Stimulated activated naive B cell treated with anti-CD40 and anti-IgM and Interleukin-4, amounts not matched to agents 10 μg/mL and 1 μg/mL and 100 μg/mL, for 72 hours (primary cell): Measurements from ENCODE around the gene TMEM255B.

Source experiments
- ATAC-seq, 2 donors: fragments of 150-1000 bp; cut with Tn5 transposase; replicated peaks; 2 replicates each; pipeline ENCODE4 v1.10.0; 2021; ENCODE audit warnings: moderate library complexity in 1 of 2
- DNase-seq: peaks from one replicate; pipeline ENCODE4 v3.0.0; 2021
- H3K27ac Mint-ChIP-seq: one replicate; pipeline ENCODE4 v1.8.0; 2022; ENCODE audit warnings: mild to moderate bottlenecking, mixed read lengths
- H3K27me3 Mint-ChIP-seq, 2 donors: one replicate each; pipeline ENCODE4 v1.8.0; 2022; ENCODE audit warnings: mixed read lengths in 2 of 2
- H3K36me3 Mint-ChIP-seq, 2 donors: one replicate each; pipeline ENCODE4 v1.8.0; 2022; ENCODE audit warnings: mixed read lengths in 2 of 2, mild to moderate bottlenecking in 1 of 2
- H3K4me1 Mint-ChIP-seq, 2 donors: one replicate each; pipeline ENCODE4 v1.8.0; 2022; ENCODE audit warnings: mixed read lengths in 2 of 2, mild to moderate bottlenecking in 1 of 2
- H3K4me3 Mint-ChIP-seq, 2 donors: one replicate each; pipeline ENCODE4 v1.8.0; 2022; ENCODE audit warnings: mild to moderate bottlenecking in 2 of 2, mixed read lengths in 2 of 2, moderate library complexity in 1 of 2
- H3K9me3 Mint-ChIP-seq, 2 donors: one replicate each; pipeline ENCODE4 v1.8.0; 2022; ENCODE audit warnings: mixed read lengths in 2 of 2, mild to moderate bottlenecking in 1 of 2

Gene TMEM255B

GRCh38 chr13:113839536-113840204 lies 80.6 kb downstream of the TMEM255B start:
- DNase-seq (no peak), ATAC-seq (no peak)
- peaks cover 0 to 20% of the 10 kb centered on the region in 2 donors for H3K27me3 Mint-ChIP-seq
- peaks cover 36 to 59% of the 10 kb centered on the region in 2 donors for H3K36me3 Mint-ChIP-seq
- H3K4me3 Mint-ChIP-seq: no peak overlapping the region
- H3K27ac Mint-ChIP-seq: peak overlapping the region; percentile 59
- peaks cover 24 to 28% of the 10 kb centered on the region in 2 donors for H3K4me1 Mint-ChIP-seq
- no peaks in the 10 kb centered on the region for H3K9me3 Mint-ChIP-seq

GRCh38 chr13:113840541-113841352 lies 81.7 kb downstream of the TMEM255B start:
- Mint-ChIP-seq H3K36me3 (peaks cover 39 to 62% of the 10 kb centered on the region in 2 donors), H3K4me3 (no peak overlapping the region), H3K4me1 (peaks cover 23 to 27% of the 10 kb centered on the region in 2 donors), H3K27me3 (peaks cover 0 to 22% of the 10 kb centered on the region in 2 donors), H3K9me3 (no peaks in the 10 kb centered on the region), H3K27ac (peak overlapping the region; percentile 53)
- DNase-seq (no peak), ATAC-seq (peak in 1 of 2 donors; percentile 12)

GRCh38 chr13:113841353-113841650 lies 82.3 kb downstream of the TMEM255B start:
- H3K4me1 Mint-ChIP-seq: peaks cover 21 to 27% of the 10 kb centered on the region in 2 donors
- DNase-seq (no peak), ATAC-seq (no peak)
- no peak overlapping the region for H3K4me3 Mint-ChIP-seq
- H3K36me3 Mint-ChIP-seq: peaks cover 41 to 65% of the 10 kb centered on the region in 2 donors
- H3K9me3 Mint-ChIP-seq: no peaks in the 10 kb centered on the region
- peaks cover 0 to 22% of the 10 kb centered on the region in 2 donors for H3K27me3 Mint-ChIP-seq
- H3K27ac Mint-ChIP-seq: peak overlapping the region; percentile 53

GRCh38 chr13:113842336-113843062 lies 83.5 kb downstream of the TMEM255B start:
- H3K4me1 Mint-ChIP-seq: peaks cover 15 to 19% of the 10 kb centered on the region in 2 donors
- H3K27me3 Mint-ChIP-seq: peaks cover 0 to 22% of the 10 kb centered on the region in 2 donors
- H3K27ac Mint-ChIP-seq: peak overlapping the region; percentile 77
- peaks cover 41 to 60% of the 10 kb centered on the region in 2 donors for H3K36me3 Mint-ChIP-seq
- DNase-seq (no peak), ATAC-seq (no peak)
- no peaks in the 10 kb centered on the region for H3K9me3 Mint-ChIP-seq
- no peak overlapping the region for H3K4me3 Mint-ChIP-seq

- peak overlapping the region; percentile 89 for H3K27ac Mint-ChIP-seq
- peaks cover 9 to 14% of the 10 kb centered on the region in 2 donors for H3K4me1 Mint-ChIP-seq
- peaks cover 0 to 22% of the 10 kb centered on the region in 2 donors for H3K27me3 Mint-ChIP-seq
- no peaks in the 10 kb centered on the region for H3K9me3 Mint-ChIP-seq
- peaks cover 45 to 59% of the 10 kb centered on the region in 2 donors for H3K36me3 Mint-ChIP-seq
- peak overlapping the region in 1 of 2 donors; percentile 29 for H3K4me3 Mint-ChIP-seq
- DNase-seq (no peak), ATAC-seq (no peak)
Measured at GRCh38 chr13:113843063-113843654, 84.1 kb downstream of the TMEM255B start.

GRCh38 chr13:113843864-113844556 lies 85.0 kb downstream of the TMEM255B start:
- peak; percentile 21 to 24 for ATAC-seq
- Mint-ChIP-seq H3K4me3 (peak overlapping the region in 1 of 2 donors; percentile 29), H3K4me1 (peaks cover 9 to 15% of the 10 kb centered on the region in 2 donors), H3K36me3 (peaks cover 43 to 56% of the 10 kb centered on the region in 2 donors), H3K9me3 (no peaks in the 10 kb centered on the region), H3K27ac (peak overlapping the region; percentile 89), H3K27me3 (peaks cover 0 to 22% of the 10 kb centered on the region in 2 donors)
- DNase-seq: no peak

GRCh38 chr13:113845055-113845454 lies 86.0 kb downstream of the TMEM255B start:
- Mint-ChIP-seq H3K4me3 (no peak overlapping the region), H3K27ac (no peak overlapping the region), H3K9me3 (no peaks in the 10 kb centered on the region), H3K27me3 (peaks cover 0 to 22% of the 10 kb centered on the region in 2 donors), H3K36me3 (peaks cover 43 to 56% of the 10 kb centered on the region in 2 donors), H3K4me1 (peaks cover 9 to 18% of the 10 kb centered on the region in 2 donors)
- ATAC-seq: no peak
- no peak for DNase-seq

- Mint-ChIP-seq H3K27ac (peak overlapping the region; percentile 69), H3K36me3 (peaks cover 40 to 56% of the 10 kb centered on the region in 2 donors), H3K4me1 (peaks cover 9 to 18% of the 10 kb centered on the region in 2 donors), H3K9me3 (no peaks in the 10 kb centered on the region), H3K4me3 (no peak overlapping the region), H3K27me3 (peaks cover 0 to 22% of the 10 kb centered on the region in 2 donors)
- DNase-seq (no peak), ATAC-seq (no peak)
Measured at GRCh38 chr13:113845723-113846635, 87.0 kb downstream of the TMEM255B start.

- H3K27ac Mint-ChIP-seq: no peak overlapping the region
- H3K9me3 Mint-ChIP-seq: no peaks in the 10 kb centered on the region
- DNase-seq: no peak
- H3K27me3 Mint-ChIP-seq: peaks cover 0 to 14% of the 10 kb centered on the region in 2 donors
- peaks cover 2 to 13% of the 10 kb centered on the region in 2 donors for H3K4me1 Mint-ChIP-seq
- no peak overlapping the region for H3K4me3 Mint-ChIP-seq
- H3K36me3 Mint-ChIP-seq: peaks cover 36 to 49% of the 10 kb centered on the region in 2 donors
- no peak for ATAC-seq
Measured at GRCh38 chr13:113846636-113847318, 87.8 kb downstream of the TMEM255B start.

GRCh38 chr13:113848020-113848419 lies 89.0 kb downstream of the TMEM255B start:
- peaks cover 0 to 10% of the 10 kb centered on the region in 2 donors for H3K27me3 Mint-ChIP-seq
- peaks cover 34 to 42% of the 10 kb centered on the region in 2 donors for H3K36me3 Mint-ChIP-seq
- ATAC-seq (no peak), DNase-seq (no peak)
- no peak overlapping the region for H3K4me3 Mint-ChIP-seq
- no peak overlapping the region for H3K27ac Mint-ChIP-seq
- H3K4me1 Mint-ChIP-seq: peaks cover 5 to 9% of the 10 kb centered on the region in 2 donors
- no peaks in the 10 kb centered on the region for H3K9me3 Mint-ChIP-seq

- Mint-ChIP-seq H3K4me3 (no peak overlapping the region), H3K9me3 (no peaks in the 10 kb centered on the region), H3K36me3 (peaks cover 31 to 40% of the 10 kb centered on the region in 2 donors), H3K27me3 (peaks cover 0 to 15% of the 10 kb centered on the region in 2 donors), H3K27ac (no peak overlapping the region), H3K4me1 (peaks cover 11 to 13% of the 10 kb centered on the region in 2 donors)
- DNase-seq (no peak), ATAC-seq (no peak)
Measured at GRCh38 chr13:113848431-113849260, 89.6 kb downstream of the TMEM255B start.
